Keratinocyte (primary cell): ENCODE results near the gene LYPD6.

ENCODE experiments used
- EZH2 ChIP-seq: IDR thresholded peaks from one replicate; pipeline ENCODE4 v1.6.1; 2012; ENCODE audit warnings: inconsistent platforms, mild to moderate bottlenecking, low read length, moderate library complexity
- TF ChIP-seq, protein P1 (sequence below), 3 experiments: IDR thresholded peaks in 1 of 3; conservative IDR thresholded peaks in 1 of 3; optimal IDR thresholded peaks in 1 of 3; 2 replicates in 2 of 3; 3 replicates in 1 of 3; pipeline versions ENCODE3 to v1.5.1; 2011; ENCODE audit warnings: low read length in 3 of 3, mild to moderate bottlenecking in 3 of 3, moderate library complexity in 2 of 3, control low read depth in 1 of 3, inconsistent platforms in 1 of 3; ENCODE audit not compliant: insufficient read depth in 2 of 3; ENCODE audit errors: extremely low read depth in 1 of 3

DNA sequence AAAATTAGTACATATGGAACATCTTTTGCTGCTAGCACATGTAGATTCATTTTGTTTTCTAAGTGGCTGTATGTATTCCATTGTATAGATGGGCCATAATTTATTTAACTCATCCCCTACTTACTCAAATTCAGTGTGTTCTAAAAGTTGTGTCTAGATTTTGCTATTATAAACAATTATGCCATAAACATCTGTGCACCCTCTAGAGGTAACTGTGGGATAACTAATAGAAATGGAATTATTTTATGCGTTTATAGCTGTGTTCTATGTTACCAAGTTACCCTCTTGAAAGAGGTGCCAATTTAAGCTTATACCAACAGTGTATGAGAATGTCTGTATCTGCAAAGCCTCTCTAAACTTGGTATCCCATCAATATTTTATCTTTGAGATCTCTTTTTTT, 156.8 kb downstream of the LYPD6 start:
- TF ChIP-seq, protein P1, sequence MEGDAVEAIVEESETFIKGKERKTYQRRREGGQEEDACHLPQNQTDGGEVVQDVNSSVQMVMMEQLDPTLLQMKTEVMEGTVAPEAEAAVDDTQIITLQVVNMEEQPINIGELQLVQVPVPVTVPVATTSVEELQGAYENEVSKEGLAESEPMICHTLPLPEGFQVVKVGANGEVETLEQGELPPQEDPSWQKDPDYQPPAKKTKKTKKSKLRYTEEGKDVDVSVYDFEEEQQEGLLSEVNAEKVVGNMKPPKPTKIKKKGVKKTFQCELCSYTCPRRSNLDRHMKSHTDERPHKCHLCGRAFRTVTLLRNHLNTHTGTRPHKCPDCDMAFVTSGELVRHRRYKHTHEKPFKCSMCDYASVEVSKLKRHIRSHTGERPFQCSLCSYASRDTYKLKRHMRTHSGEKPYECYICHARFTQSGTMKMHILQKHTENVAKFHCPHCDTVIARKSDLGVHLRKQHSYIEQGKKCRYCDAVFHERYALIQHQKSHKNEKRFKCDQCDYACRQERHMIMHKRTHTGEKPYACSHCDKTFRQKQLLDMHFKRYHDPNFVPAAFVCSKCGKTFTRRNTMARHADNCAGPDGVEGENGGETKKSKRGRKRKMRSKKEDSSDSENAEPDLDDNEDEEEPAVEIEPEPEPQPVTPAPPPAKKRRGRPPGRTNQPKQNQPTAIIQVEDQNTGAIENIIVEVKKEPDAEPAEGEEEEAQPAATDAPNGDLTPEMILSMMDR (optimal IDR thresholded peaks at IDR 0.05 in 1 of 3, IDR thresholded peaks at IDR 0.05 in 1 of 3, conservative IDR thresholded peaks at IDR 0.05 in 1 of 3; ENCODE audit: extremely low read depth in 1 of 3, insufficient read depth in 2 of 3, low read length in 3 of 3), result no peak
- TF ChIP-seq EZH2, result no peak
